HepG2 (cell line): ENCODE results near the gene MAP2K7. TPM values are rescaled to one million over a fixed set of nuclear protein-coding genes. Genes with fewer than 3 reads are reported as not detected.

Experiments
- ATAC-seq: fragments of 200-7000 bp; cut with Tn5 transposase; 3 replicates; pipeline ENCODE4 v1.9.1; 2020; ENCODE audit warnings: mild to moderate bottlenecking, moderate library complexity
- BruUV-seq: library from RNA; stranded (reverse); fragments of 400-500 nt; replicated peaks from 2 replicates; lab custom pipeline; 2021; lab: Mats Ljungman, UMichigan
- CTCF ChIA-PET: fragments of 300-600 bp; formaldehyde crosslinking; extraction: SDS; loops from one replicate; lab custom pipeline; 2021; ENCODE audit warnings: low total read pairs, inconsistent platforms, low intra/inter-chr PET ratio; lab: Yijun Ruan, JAX
- POLR2A ChIA-PET: fragments of 350-600 bp; sonication (Branson Sonifier 250); formaldehyde crosslinking; loops from one replicate; lab custom pipeline; 2020; ENCODE audit warnings: antibody characterized with exemption, inconsistent platforms; lab: Yijun Ruan, JAX
- DNase-seq: peaks from one replicate; pipeline ENCODE4 v3.0.0-alpha.2; 2015; ENCODE audit warnings: low spot score
- FAIRE-seq: peaks from 3 replicates; lab custom pipeline; 2011; peaks lifted over from hg19 to GRCh38; lab: Jason Lieb, UNC
- H2AFZ ChIP-seq: one replicate; pipeline ENCODE4 v1.6.1; 2011; ENCODE audit warnings: low read length, inconsistent platforms
- H3K27ac ChIP-seq: fragments of 300-600 bp; 3 replicates; pipeline ENCODE4 v1.8.0; 2011; ENCODE audit warnings: mixed run types, mild to moderate bottlenecking, mixed read lengths, low read length, inconsistent platforms; ENCODE audit not compliant: insufficient read depth; ENCODE audit errors: extremely low read length
- H3K27me3 ChIP-seq, 2 experiments: fragments of 200-600 bp in 1 of 2; 2 replicates in 1 of 2; 3 replicates in 1 of 2; pipeline versions ENCODE4 v1.6.0 to v1.8.0; 2011; ENCODE audit warnings: low read length in 2 of 2, mild to moderate bottlenecking in 2 of 2, moderate library complexity in 2 of 2, inconsistent platforms in 1 of 2; ENCODE audit not compliant: insufficient read depth in 2 of 2, control insufficient read depth in 1 of 2
- H3K36me3 ChIP-seq, 2 experiments: fragments of 200-600 bp in 1 of 2; replicated peaks in 1 of 2; 2 replicates in 1 of 2; 3 replicates in 1 of 2; pipeline versions ENCODE4 v1.5.1 to v1.8.0; 2011; ENCODE audit warnings: low read length in 2 of 2, inconsistent platforms in 1 of 2; ENCODE audit not compliant: insufficient read depth in 2 of 2, control insufficient read depth in 1 of 2
- H3K4me1 ChIP-seq: 2 replicates; pipeline ENCODE4 v1.5.1; 2012; ENCODE audit warnings: low read length, inconsistent platforms; ENCODE audit not compliant: insufficient read depth
- H3K4me2 ChIP-seq: 2 replicates; pipeline ENCODE4 v1.6.0; 2011; ENCODE audit warnings: low read depth, low read length, inconsistent platforms
- H3K4me3 ChIP-seq, 3 experiments: fragments of 200-600 bp in 1 of 3; sonication (generic), shearing (Covaris generic) in 1 of 3; replicated peaks in 1 of 3; 2 replicates each; pipeline ENCODE4 v1.5.1; 2011 to 2016; ENCODE audit warnings: low read length in 3 of 3, inconsistent platforms in 2 of 3, low read depth in 2 of 3, mild to moderate bottlenecking in 2 of 3, control low read depth in 1 of 3, mixed read lengths in 1 of 3; ENCODE audit not compliant: insufficient read depth in 1 of 3
- H3K79me2 ChIP-seq: one replicate; pipeline ENCODE4 v1.6.1; 2011; ENCODE audit warnings: low read length, inconsistent platforms; ENCODE audit not compliant: insufficient read depth
- H3K9ac ChIP-seq: 2 replicates; pipeline ENCODE4 v1.6.0; 2011; ENCODE audit warnings: mild to moderate bottlenecking, low read depth, low read length, inconsistent platforms; ENCODE audit not compliant: insufficient read depth
- H3K9me3 ChIP-seq: 2 replicates; pipeline ENCODE4 v1.5.1; 2012; ENCODE audit warnings: mild to moderate bottlenecking, low read length
- H4K20me1 ChIP-seq: 2 replicates; pipeline ENCODE4 v1.6.0; 2011; ENCODE audit warnings: inconsistent platforms, mild to moderate bottlenecking, low read length, moderate library complexity; ENCODE audit not compliant: insufficient read depth
- AGO2 ChIP-seq: fragments of 200-400 bp; formaldehyde crosslinking; optimal IDR thresholded peaks from 2 replicates; pipeline ENCODE3; 2017; ENCODE audit warnings: mild to moderate bottlenecking, low read depth, low read length, moderate library complexity
- ETS1 ChIP-seq: sonication (generic); formaldehyde crosslinking; IDR thresholded peaks from 2 replicates; pipeline ENCODE4 v1.4.0; 2020; ENCODE audit warnings: missing genetic modification reagents
- GRHL1 ChIP-seq: sonication (generic); formaldehyde crosslinking; conservative IDR thresholded peaks from 2 replicates; pipeline ENCODE4 v1.8.0; 2022; ENCODE audit warnings: missing genetic modification reagents
- TRIM22 ChIP-seq: fragments of 450-650 bp; IDR thresholded peaks from 2 replicates; pipeline ENCODE4 v1.6.1; 2017
- ZBTB20 ChIP-seq: sonication (generic); formaldehyde crosslinking; IDR thresholded peaks from 2 replicates; pipeline ENCODE4 v1.8.1; 2023; ENCODE audit warnings: missing genetic modification reagents, low read depth, mild to moderate bottlenecking, borderline replicate concordance
- ZNF414 ChIP-seq: sonication (generic); formaldehyde crosslinking; IDR thresholded peaks from 2 replicates; pipeline ENCODE4 v1.5.0; 2020; ENCODE audit warnings: missing genetic modification reagents
- ZSCAN9 ChIP-seq: IDR thresholded peaks from 2 replicates; pipeline ENCODE4 v1.6.1; 2016; ENCODE audit warnings: borderline replicate concordance
- ZXDC ChIP-seq: sonication (generic); formaldehyde crosslinking; IDR thresholded peaks from 2 replicates; pipeline ENCODE4 v1.5.0; 2020; ENCODE audit warnings: mild to moderate bottlenecking, missing genetic modification reagents
- WGBS: methylation state at CpG from one replicate; pipeline ENCODE4 v1.1.6; 2017; ENCODE audit warnings: low lambda C conversion rate; 5-methylcytosine and 5-hydroxymethylcytosine counted together
- in situ Hi-C: cut with HindIII; loops from 2 replicates; pipeline ENCODE4 v1.10.0; 2017; ENCODE audit warnings: low pct_unique_long_range_greater_than_20kb; ENCODE audit not compliant: extremely low pct_ligation_motif_present
- intact Hi-C: fragments of 100-400 bp; cut with micrococcal nuclease; formaldehyde crosslinking; loops from one replicate; pipeline ENCODE4 v1.10.0; 2022; ENCODE audit not compliant: unreplicated experiment
- polyA plus RNA-seq, 8 experiments: library from polyadenylated mRNA; depleted of rRNA in 3 of 8; stranded (reverse) in 7 of 8; unstranded in 1 of 8; fragments of >200 nt; fragmentation: Illumina TruSeq in 4 of 8; extraction: Trizol in 4 of 8; gene quantifications; 2 replicates each; pipeline versions ENCODE4 v1.2.1 to v1.2.3, GENCODE V29; 2011 to 2016; ENCODE audit warnings: low read depth in 4 of 8, missing spikeins in 1 of 8, mixed read lengths in 1 of 8; ENCODE audit not compliant: insufficient read depth in 1 of 8
- total RNA-seq, 5 experiments: library from RNA; depleted of rRNA; stranded (reverse); fragments of >200 nt; fragmentation: Illumina TruSeq; extraction: Trizol; gene quantifications; 2 replicates each; pipeline ENCODE4 v1.2.3, GENCODE V29; 2016; ENCODE audit warnings: low read depth in 1 of 5

Gene MAP2K7
- total and polyA plus RNA-seq, 2 of the 13 experiments (the other 11 are each of a cell fraction or from before 2014, with no cell fraction given), result 9.0 to 10.8 TPM

- in situ Hi-C loops, result no loop called here
- no peaks in the 10 kb centered on the region; a peak in 1 of 5 replicates for H3K27me3 ChIP-seq
- no TSS peak for BruUV-seq
- H3K36me3 ChIP-seq, result peaks cover 9 to 16% of the 10 kb centered on the region in 2 experiments; a peak in 2 of 5 replicates
- no peak overlapping the region for H2AFZ ChIP-seq
- H3K4me2 ChIP-seq, result no peak overlapping the region
- no peak for FAIRE-seq
- ATAC-seq, result no peak
- H3K4me3 ChIP-seq, result no peak overlapping the region
- H3K9me3 ChIP-seq, result no peaks in the 10 kb centered on the region
- ChIA-PET CTCF (no interaction called here), POLR2A (interaction anchor here (4.7 to 4.9 kb wide), 3 partner anchors 11 to 31 kb away, joined by 52 to 83 read pairs (median 75); partner anchors contain the start of genes LRRC8E and SNAPC2)
- DNase-seq, result no peak
- H3K27ac ChIP-seq, result no peak overlapping the region
- TF ChIP-seq ZXDC (CRISPR knock-in tag) (no peak), TRIM22 (no peak), ETS1 (no peak), GRHL1 (CRISPR knock-in tag) (no peak), ZNF414 (CRISPR knock-in tag) (no peak), AGO2 (peak; percentile 7), ZSCAN9 (CRISPR knock-in tag) (no peak), ZBTB20 (no peak)
- H3K79me2 ChIP-seq, result peaks cover 20% of the 10 kb centered on the region
- H4K20me1 ChIP-seq, result peaks cover 9% of the 10 kb centered on the region; the same call in 1 of the 2 replicates
- intact Hi-C loops, result no loop called here
- H3K9ac ChIP-seq, result no peak overlapping the region
- 94% methylated on average over 20 of the region's 21 CpGs for WGBS
- peaks cover 50% of the 10 kb centered on the region for H3K4me1 ChIP-seq
These were observed 3.2 kb upstream of the MAP2K7 start for GRCh38 chr19:7900401-7900870.
